ENCODE measurements around the gene NCOR2. TPM values are rescaled to one million over a fixed set of nuclear protein-coding genes. Genes with fewer than 3 reads are reported as not detected.
A peak's percentile ranks its signal among the peaks of the same experiment; 100 is the strongest.
"Not testable (repeated sequence)": the region's sequence is repeated elsewhere in the genome, so short reads cannot be mapped to it uniquely, and the experiment has no call there.

The NCOR2 gene
- total RNA-seq, 1 experiment from 2014 or later = 153 TPM

DNA sequence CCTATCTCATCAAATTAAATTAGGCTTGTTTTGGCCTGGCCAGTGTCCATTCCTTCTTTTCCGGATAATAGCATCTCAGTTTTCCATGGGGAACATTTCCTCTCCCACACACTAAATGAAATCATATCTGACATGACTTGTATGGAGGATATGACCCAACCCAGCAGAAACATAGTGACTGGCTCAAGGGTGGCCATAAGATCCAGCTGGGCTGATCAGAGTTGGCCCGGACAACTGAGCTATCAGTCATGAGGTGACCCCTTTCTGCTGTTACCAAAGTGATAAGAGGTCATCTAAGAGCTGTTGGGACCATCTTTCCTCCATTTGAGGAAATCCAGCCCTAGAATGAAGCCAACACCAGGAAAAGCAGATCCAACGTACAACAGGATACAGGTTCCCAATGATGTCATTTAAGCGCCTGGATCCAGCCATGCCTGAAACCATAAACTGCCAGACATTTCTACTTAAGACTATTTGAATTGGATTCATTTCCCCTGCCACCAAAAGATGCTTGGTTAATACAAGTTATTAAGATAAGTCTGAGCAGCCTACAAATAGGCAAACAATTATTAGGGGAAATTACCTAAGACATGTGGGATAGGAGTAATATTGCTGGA, 20.7 kb upstream of the NCOR2 start:
- intact Hi-C loops (cut with micrococcal nuclease) = no loop called here
- H3K27ac ChIP-seq (ENCODE audit: low read depth, low read length) = no peak overlapping the region
- H3K36me3 ChIP-seq (ENCODE audit: control insufficient read depth in 1 of 2, insufficient read depth in 2 of 2, low read length in 2 of 2) = no peaks in the 10 kb centered on the region
- DNase-seq (ENCODE audit: low read depth, low spot score) = no peak
- TF ChIP-seq SP1 (IDR thresholded peaks at IDR 0.05; ENCODE audit: low read depth) = no peak
- TF ChIP-seq EGR1 (IDR thresholded peaks at IDR 0.05; ENCODE audit: low read depth) = no peak
- no peak for TF ChIP-seq TCF7L2 (IDR thresholded peaks at IDR 0.05; ENCODE audit: borderline replicate concordance, extremely low read depth, insufficient read depth, insufficient read length)
- POLR2A ChIA-PET = no interaction called here
- H3K79me2 ChIP-seq (ENCODE audit: insufficient read depth, low read length) = no peaks in the 10 kb centered on the region
- no peaks in the 10 kb centered on the region for H3K27me3 ChIP-seq (ENCODE audit: insufficient read depth, low read length)
- H3K4me1 ChIP-seq (ENCODE audit: control insufficient read depth in 1 of 2, insufficient read depth in 2 of 2, low read length in 2 of 2) = peaks cover 19 to 38% of the 10 kb centered on the region in 2 experiments
- no peaks in the 10 kb centered on the region for H4K20me1 ChIP-seq (ENCODE audit: insufficient read depth)
- H3K9me3 ChIP-seq (ENCODE audit: control insufficient read depth in 1 of 2, insufficient read depth in 1 of 2, low read depth in 1 of 2, low read length in 2 of 2) = no peaks in the 10 kb centered on the region
- H3K9me2 ChIP-seq (ENCODE audit: insufficient read depth) = no peaks in the 10 kb centered on the region
- RAD21 ChIA-PET (ENCODE audit: low non-redundant PET in 1 of 2, low total read pairs in 2 of 2, uncharacterized antibody in 2 of 2, unreplicated experiment in 2 of 2) = no interaction called here
- peak overlapping the region; percentile 76 for H3K4me2 ChIP-seq (ENCODE audit: low read length)
- BruUV-seq (replicated peaks) = no TSS peak
- H2AFZ ChIP-seq (ENCODE audit: low read depth, low read length, poor library complexity, severe bottlenecking) = peak overlapping the region; percentile 98
- ATAC-seq = no peak
- H3K4me3 ChIP-seq (replicated peaks in 1 of 2; ENCODE audit: low read depth in 1 of 2, low read length in 2 of 2) = no peak overlapping the region
- CTCF ChIA-PET = no interaction called here
- no peak overlapping the region for H3K9ac ChIP-seq (ENCODE audit: low read length)

DNA sequence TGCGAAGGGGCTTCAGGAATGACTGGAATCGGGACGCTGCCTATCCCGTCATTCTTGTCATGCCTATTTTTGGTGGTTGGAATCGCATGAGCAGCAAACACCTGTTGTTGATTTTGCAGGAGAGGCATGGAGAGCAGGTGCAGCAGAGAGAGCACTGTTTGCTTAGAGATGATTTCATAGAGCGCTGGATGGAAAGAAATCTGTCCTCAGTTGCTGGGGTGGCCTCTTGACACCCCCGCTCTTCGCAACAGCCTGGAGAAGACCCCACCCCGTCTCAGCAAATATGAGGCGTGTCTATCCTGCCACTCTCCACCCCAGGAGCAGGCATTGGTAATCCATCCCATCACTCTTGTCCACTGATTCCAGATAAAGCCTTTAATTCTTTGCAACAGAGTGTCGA, 19.3 kb upstream of the NCOR2 start:
- Histone ChIP-seq H2AFZ (ENCODE audit: low read depth, low read length, poor library complexity, severe bottlenecking) (no peak overlapping the region), H4K20me1 (ENCODE audit: insufficient read depth) (no peaks in the 10 kb centered on the region), H3K4me1 (ENCODE audit: control insufficient read depth in 1 of 2, insufficient read depth in 2 of 2, low read length in 2 of 2) (peaks cover 8 to 31% of the 10 kb centered on the region in 2 experiments), H3K9ac (ENCODE audit: low read length) (no peak overlapping the region), H3K9me2 (ENCODE audit: insufficient read depth) (no peaks in the 10 kb centered on the region), H3K4me3 (replicated peaks in 1 of 2; ENCODE audit: low read depth in 1 of 2, low read length in 2 of 2) (no peak overlapping the region), H3K79me2 (ENCODE audit: insufficient read depth, low read length) (no peaks in the 10 kb centered on the region), H3K36me3 (ENCODE audit: control insufficient read depth in 1 of 2, insufficient read depth in 2 of 2, low read length in 2 of 2) (no peaks in the 10 kb centered on the region), H3K4me2 (ENCODE audit: low read length) (no peak overlapping the region), H3K27me3 (ENCODE audit: insufficient read depth, low read length) (no peaks in the 10 kb centered on the region), H3K27ac (ENCODE audit: low read depth, low read length) (no peak overlapping the region), H3K9me3 (ENCODE audit: control insufficient read depth in 1 of 2, insufficient read depth in 1 of 2, low read depth in 1 of 2, low read length in 2 of 2) (no peaks in the 10 kb centered on the region)
- no peak for DNase-seq (ENCODE audit: low read depth, low spot score)
- ChIA-PET RAD21 (ENCODE audit: low non-redundant PET in 1 of 2, low total read pairs in 2 of 2, uncharacterized antibody in 2 of 2, unreplicated experiment in 2 of 2) (no interaction called here), POLR2A (no interaction called here), CTCF (no interaction called here)
- no peak for ATAC-seq
- no peak for TF ChIP-seq CBX3 (IDR thresholded peaks at IDR 0.05; ENCODE audit: low read depth)
- TF ChIP-seq RAD21 (IDR thresholded peaks at IDR 0.05; ENCODE audit: low read depth) = no peak
- no peak for TF ChIP-seq JUND (IDR thresholded peaks at IDR 0.05)
- TF ChIP-seq, protein P1, sequence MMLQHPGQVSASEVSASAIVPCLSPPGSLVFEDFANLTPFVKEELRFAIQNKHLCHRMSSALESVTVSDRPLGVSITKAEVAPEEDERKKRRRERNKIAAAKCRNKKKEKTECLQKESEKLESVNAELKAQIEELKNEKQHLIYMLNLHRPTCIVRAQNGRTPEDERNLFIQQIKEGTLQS (IDR thresholded peaks at IDR 0.05) = no peak
- TF ChIP-seq YY1 (IDR thresholded peaks at IDR 0.05; ENCODE audit: extremely low read depth, insufficient replicate concordance, low read depth, low read length) = no peak
- TF ChIP-seq, protein P2, sequence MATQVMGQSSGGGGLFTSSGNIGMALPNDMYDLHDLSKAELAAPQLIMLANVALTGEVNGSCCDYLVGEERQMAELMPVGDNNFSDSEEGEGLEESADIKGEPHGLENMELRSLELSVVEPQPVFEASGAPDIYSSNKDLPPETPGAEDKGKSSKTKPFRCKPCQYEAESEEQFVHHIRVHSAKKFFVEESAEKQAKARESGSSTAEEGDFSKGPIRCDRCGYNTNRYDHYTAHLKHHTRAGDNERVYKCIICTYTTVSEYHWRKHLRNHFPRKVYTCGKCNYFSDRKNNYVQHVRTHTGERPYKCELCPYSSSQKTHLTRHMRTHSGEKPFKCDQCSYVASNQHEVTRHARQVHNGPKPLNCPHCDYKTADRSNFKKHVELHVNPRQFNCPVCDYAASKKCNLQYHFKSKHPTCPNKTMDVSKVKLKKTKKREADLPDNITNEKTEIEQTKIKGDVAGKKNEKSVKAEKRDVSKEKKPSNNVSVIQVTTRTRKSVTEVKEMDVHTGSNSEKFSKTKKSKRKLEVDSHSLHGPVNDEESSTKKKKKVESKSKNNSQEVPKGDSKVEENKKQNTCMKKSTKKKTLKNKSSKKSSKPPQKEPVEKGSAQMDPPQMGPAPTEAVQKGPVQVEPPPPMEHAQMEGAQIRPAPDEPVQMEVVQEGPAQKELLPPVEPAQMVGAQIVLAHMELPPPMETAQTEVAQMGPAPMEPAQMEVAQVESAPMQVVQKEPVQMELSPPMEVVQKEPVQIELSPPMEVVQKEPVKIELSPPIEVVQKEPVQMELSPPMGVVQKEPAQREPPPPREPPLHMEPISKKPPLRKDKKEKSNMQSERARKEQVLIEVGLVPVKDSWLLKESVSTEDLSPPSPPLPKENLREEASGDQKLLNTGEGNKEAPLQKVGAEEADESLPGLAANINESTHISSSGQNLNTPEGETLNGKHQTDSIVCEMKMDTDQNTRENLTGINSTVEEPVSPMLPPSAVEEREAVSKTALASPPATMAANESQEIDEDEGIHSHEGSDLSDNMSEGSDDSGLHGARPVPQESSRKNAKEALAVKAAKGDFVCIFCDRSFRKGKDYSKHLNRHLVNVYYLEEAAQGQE (IDR thresholded peaks at IDR 0.05; ENCODE audit: low read depth) = no peak
- TF ChIP-seq EZH2 (IDR thresholded peaks at IDR 0.05) = no peak
- no peak for TF ChIP-seq EGR1 (IDR thresholded peaks at IDR 0.05; ENCODE audit: low read depth)
- no peak for TF ChIP-seq FOSL1 (IDR thresholded peaks at IDR 0.05; ENCODE audit: low read depth)
- no peak for TF ChIP-seq POLR2AphosphoS5 (IDR thresholded peaks at IDR 0.05; ENCODE audit: low read depth, low read length)
- intact Hi-C loops (cut with micrococcal nuclease) = no loop called here
- no TSS peak for BruUV-seq (replicated peaks)

DNA sequence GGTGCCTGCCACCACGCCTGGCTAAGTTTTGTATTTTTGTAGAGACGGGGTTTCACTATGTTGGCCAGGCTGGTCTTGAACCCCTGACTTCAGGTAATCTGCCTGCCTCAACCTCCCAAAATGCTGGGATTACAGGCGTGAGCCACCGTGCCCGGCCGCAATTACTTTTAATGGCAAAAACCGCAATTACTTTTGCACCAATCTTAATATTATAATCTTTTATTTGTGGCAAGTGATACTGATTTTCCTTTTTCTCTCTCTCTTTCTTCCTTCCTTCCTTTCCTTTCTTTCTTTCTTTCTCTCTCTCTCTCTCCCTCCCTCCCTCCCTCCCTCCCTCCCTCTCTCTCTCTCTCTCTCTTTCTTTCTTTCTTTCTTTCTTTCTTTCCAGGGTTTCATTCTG, 17.1 kb upstream of the NCOR2 start:
- H3K36me3 ChIP-seq (ENCODE audit: control insufficient read depth in 1 of 2, insufficient read depth in 2 of 2, low read length in 2 of 2); H3K9ac ChIP-seq (ENCODE audit: low read length); H3K9me3 ChIP-seq (ENCODE audit: control insufficient read depth in 1 of 2, insufficient read depth in 1 of 2, low read depth in 1 of 2, low read length in 2 of 2); H3K27ac ChIP-seq (ENCODE audit: low read depth, low read length); RAD21 ChIA-PET (ENCODE audit: low non-redundant PET in 1 of 2, low total read pairs in 2 of 2, uncharacterized antibody in 2 of 2, unreplicated experiment in 2 of 2); intact Hi-C loops (cut with micrococcal nuclease); H3K27me3 ChIP-seq (ENCODE audit: insufficient read depth, low read length); H3K4me2 ChIP-seq (ENCODE audit: low read length); CTCF ChIA-PET; BruUV-seq (replicated peaks); ATAC-seq; H3K9me2 ChIP-seq (ENCODE audit: insufficient read depth); POLR2A ChIA-PET; H4K20me1 ChIP-seq (ENCODE audit: insufficient read depth); H3K79me2 ChIP-seq (ENCODE audit: insufficient read depth, low read length); H2AFZ ChIP-seq (ENCODE audit: low read depth, low read length, poor library complexity, severe bottlenecking); H3K4me3 ChIP-seq (replicated peaks in 1 of 2; ENCODE audit: low read depth in 1 of 2, low read length in 2 of 2); DNase-seq (ENCODE audit: low read depth, low spot score): not testable (repeated sequence)
- H3K4me1 ChIP-seq (ENCODE audit: control insufficient read depth in 1 of 2, insufficient read depth in 2 of 2, low read length in 2 of 2) = peaks cover 8 to 26% of the 10 kb centered on the region in 2 experiments; a peak in 3 of 4 replicates

All from HCT116 (cell line).